PC-9 (cell line): ENCODE measurements around the gene LRGUK. TPM values are rescaled to one million over a fixed set of nuclear protein-coding genes. Genes with fewer than 3 reads are reported as not detected.

ENCODE experiments used
- BruUV-seq: library from RNA; stranded (reverse); fragments of 400-500 nt; replicated peaks from 2 replicates; lab custom pipeline; 2021; lab: Mats Ljungman, UMichigan
- CTCF ChIA-PET: fragments of 300-600 bp; sonication (Branson Sonifier 250); formaldehyde crosslinking; loops from one replicate; lab custom pipeline; 2022; ENCODE audit warnings: antibody characterized with exemption; lab: Charles Lee
- POLR2A ChIA-PET: fragments of 300-600 bp; sonication (Branson Sonifier 250); formaldehyde crosslinking; loops from one replicate; lab custom pipeline; 2022; ENCODE audit warnings: antibody characterized with exemption; ENCODE audit not compliant: unreplicated experiment; lab: Charles Lee
- DNase-seq, 2 experiments: peaks; one replicate each; pipeline versions ENCODE4 v3.0.0 to v3.0.0-alpha.2; 2015 to 2022; ENCODE audit warnings: mixed read lengths in 1 of 2
- H2AFZ ChIP-seq: fragments of 200-600 bp; sonication (generic); 2 replicates; pipeline ENCODE4 v1.8.1; 2017; ENCODE audit warnings: antibody characterized with exemption
- H3F3A ChIP-seq: fragments of 200-600 bp; sonication (generic); 2 replicates; pipeline ENCODE4 v1.8.1; 2017; ENCODE audit warnings: antibody characterized with exemption, mild to moderate bottlenecking, low read depth; ENCODE audit not compliant: insufficient read depth
- H3K27ac ChIP-seq: fragments of 200-600 bp; sonication (generic); 2 replicates; pipeline ENCODE4 v1.6.1; 2016; ENCODE audit warnings: mixed run types
- H3K27me3 ChIP-seq: fragments of 200-600 bp; sonication (generic); 2 replicates; pipeline ENCODE4 v1.6.1; 2016; ENCODE audit warnings: low read depth, mixed run types; ENCODE audit not compliant: insufficient read depth
- H3K36me3 ChIP-seq: fragments of 200-600 bp; sonication (generic); 2 replicates; pipeline ENCODE4 v1.6.1; 2016; ENCODE audit warnings: low read depth, mixed run types
- H3K4me1 ChIP-seq: fragments of 200-600 bp; sonication (generic); replicated peaks from 2 replicates; pipeline ENCODE4 v1.6.1; 2016; ENCODE audit warnings: mixed run types; ENCODE audit not compliant: insufficient read depth
- H3K4me2 ChIP-seq: fragments of 200-600 bp; sonication (generic); 2 replicates; pipeline ENCODE4 v1.6.1; 2017; ENCODE audit warnings: mixed run types
- H3K4me3 ChIP-seq: fragments of 200-600 bp; sonication (generic); 2 replicates; pipeline ENCODE4 v1.6.1; 2016; ENCODE audit warnings: mixed run types
- H3K79me2 ChIP-seq: fragments of 200-600 bp; sonication (generic); 2 replicates; pipeline ENCODE4 v1.6.1; 2017; ENCODE audit warnings: low read depth, mixed run types
- H3K9me2 ChIP-seq: fragments of 200-600 bp; sonication (generic); 2 replicates; pipeline ENCODE4 v1.8.1; 2017; ENCODE audit warnings: mild to moderate bottlenecking; ENCODE audit not compliant: insufficient read depth
- H3K9me3 ChIP-seq: fragments of 200-600 bp; sonication (generic); 2 replicates; pipeline ENCODE4 v1.8.1; 2016; ENCODE audit warnings: low read depth; ENCODE audit not compliant: insufficient read depth
- H4K20me1 ChIP-seq: fragments of 200-600 bp; sonication (generic); 2 replicates; pipeline ENCODE4 v1.8.1; 2017; ENCODE audit not compliant: insufficient read depth
- CTCF ChIP-seq: fragments of 200-600 bp; sonication (generic); conservative IDR thresholded peaks from 2 replicates; pipeline ENCODE4 v1.6.1; 2017; ENCODE audit warnings: mixed run types, antibody characterized with exemption, mild to moderate bottlenecking, moderate library complexity
- EZH2 ChIP-seq: fragments of 200-600 bp; sonication (generic); IDR thresholded peaks from 2 replicates; pipeline ENCODE4 v1.8.0; 2017; ENCODE audit warnings: antibody characterized with exemption, low read depth
- intact Hi-C: fragments of 100-400 bp; cut with micrococcal nuclease; formaldehyde crosslinking; loops from one replicate; pipeline ENCODE4 v1.10.0; 2022; ENCODE audit not compliant: unreplicated experiment
- total RNA-seq: library from RNA; stranded (reverse); gene quantifications from 2 replicates; pipeline ENCODE4 v1.2.3, GENCODE V29; 2021

The LRGUK gene
- total RNA-seq, 1 experiment from 2014 or later = 2.3 TPM

- no peak overlapping the region for H3K4me2 ChIP-seq
- no peaks in the 10 kb centered on the region for H3K79me2 ChIP-seq
- no peaks in the 10 kb centered on the region for H3K36me3 ChIP-seq
- H3F3A ChIP-seq = no peaks in the 10 kb centered on the region
- H3K9me3 ChIP-seq = no peaks in the 10 kb centered on the region
- H3K4me3 ChIP-seq = no peak overlapping the region
- ChIA-PET CTCF (no interaction called here), POLR2A (no interaction called here)
- intact Hi-C loops = no loop called here
- H4K20me1 ChIP-seq = no peaks in the 10 kb centered on the region
- H3K9me2 ChIP-seq = no peaks in the 10 kb centered on the region; the same call in 1 of the 2 replicates
- H3K4me1 ChIP-seq = no peaks in the 10 kb centered on the region
- TF ChIP-seq CTCF = no peak
- no peak for TF ChIP-seq EZH2
- no peak overlapping the region for H3K27ac ChIP-seq
- DNase-seq = no peak
- BruUV-seq = no TSS peak
- H3K27me3 ChIP-seq = 0 out of 2 replicates have a peak, but pooled peaks cover 8% of the 10 kb centered on the region
- H2AFZ ChIP-seq = no peak overlapping the region
Observed at GRCh38 chr7:134284011-134284410, 156.9 kb downstream of the LRGUK start.

- DNase-seq = no peak
- intact Hi-C loops = no loop called here
- Histone ChIP-seq H4K20me1 (no peaks in the 10 kb centered on the region), H3K79me2 (no peaks in the 10 kb centered on the region), H3K4me2 (no peak overlapping the region), H2AFZ (no peak overlapping the region), H3K9me3 (no peaks in the 10 kb centered on the region), H3K4me3 (no peak overlapping the region), H3K27ac (no peak overlapping the region), H3K27me3 (0 out of 2 replicates have a peak, but pooled peaks cover 8% of the 10 kb centered on the region), H3K36me3 (no peaks in the 10 kb centered on the region), H3K4me1 (no peaks in the 10 kb centered on the region), H3K9me2 (no peaks in the 10 kb centered on the region; the same call in 1 of the 2 replicates), H3F3A (no peaks in the 10 kb centered on the region)
- TF ChIP-seq CTCF (no peak), EZH2 (no peak)
- BruUV-seq = no TSS peak
- POLR2A ChIA-PET = interaction anchor here (0.5 kb wide), 1 partner anchor 15 kb away, joined by 3 read pairs; no protein-coding TSS in a partner anchor
- CTCF ChIA-PET = no interaction called here
Observed at GRCh38 chr7:134284952-134285351, 157.8 kb downstream of the LRGUK start.

- no peaks in the 10 kb centered on the region for H4K20me1 ChIP-seq
- intact Hi-C loops = no loop called here
- H3K36me3 ChIP-seq = no peaks in the 10 kb centered on the region
- no peak overlapping the region for H3K4me2 ChIP-seq
- ChIA-PET POLR2A (no interaction called here), CTCF (no interaction called here)
- no peak for DNase-seq
- no peak overlapping the region for H3K4me3 ChIP-seq
- no peak for TF ChIP-seq CTCF
- TF ChIP-seq EZH2 = no peak
- H3K27ac ChIP-seq = no peak overlapping the region
- no peaks in the 10 kb centered on the region for H3K4me1 ChIP-seq
- H3K9me3 ChIP-seq = no peaks in the 10 kb centered on the region
- H3K9me2 ChIP-seq = no peaks in the 10 kb centered on the region; the same call in 1 of the 2 replicates
- H3F3A ChIP-seq = no peaks in the 10 kb centered on the region
- H2AFZ ChIP-seq = no peak overlapping the region
- H3K27me3 ChIP-seq = 0 out of 2 replicates have a peak, but pooled peaks cover 8% of the 10 kb centered on the region
- BruUV-seq = no TSS peak
- H3K79me2 ChIP-seq = no peaks in the 10 kb centered on the region
Observed at GRCh38 chr7:134287916-134288659, 160.9 kb downstream of the LRGUK start.
